NCI-H2107 (cell line): ENCODE data around the gene TMEM141.

Experiments used
- DNase-seq: peaks from one replicate; lab custom pipeline; 2025; lab: John Stamatoyannopoulos, UW

The TMEM141 gene

GRCh38 chr9:136814725-136815421 lies 23.7 kb downstream of the TMEM141 start:
- DNase-seq, result no peak

GRCh38 chr9:136815422-136815782 lies 24.3 kb downstream of the TMEM141 start:
- no peak for DNase-seq

DNA sequence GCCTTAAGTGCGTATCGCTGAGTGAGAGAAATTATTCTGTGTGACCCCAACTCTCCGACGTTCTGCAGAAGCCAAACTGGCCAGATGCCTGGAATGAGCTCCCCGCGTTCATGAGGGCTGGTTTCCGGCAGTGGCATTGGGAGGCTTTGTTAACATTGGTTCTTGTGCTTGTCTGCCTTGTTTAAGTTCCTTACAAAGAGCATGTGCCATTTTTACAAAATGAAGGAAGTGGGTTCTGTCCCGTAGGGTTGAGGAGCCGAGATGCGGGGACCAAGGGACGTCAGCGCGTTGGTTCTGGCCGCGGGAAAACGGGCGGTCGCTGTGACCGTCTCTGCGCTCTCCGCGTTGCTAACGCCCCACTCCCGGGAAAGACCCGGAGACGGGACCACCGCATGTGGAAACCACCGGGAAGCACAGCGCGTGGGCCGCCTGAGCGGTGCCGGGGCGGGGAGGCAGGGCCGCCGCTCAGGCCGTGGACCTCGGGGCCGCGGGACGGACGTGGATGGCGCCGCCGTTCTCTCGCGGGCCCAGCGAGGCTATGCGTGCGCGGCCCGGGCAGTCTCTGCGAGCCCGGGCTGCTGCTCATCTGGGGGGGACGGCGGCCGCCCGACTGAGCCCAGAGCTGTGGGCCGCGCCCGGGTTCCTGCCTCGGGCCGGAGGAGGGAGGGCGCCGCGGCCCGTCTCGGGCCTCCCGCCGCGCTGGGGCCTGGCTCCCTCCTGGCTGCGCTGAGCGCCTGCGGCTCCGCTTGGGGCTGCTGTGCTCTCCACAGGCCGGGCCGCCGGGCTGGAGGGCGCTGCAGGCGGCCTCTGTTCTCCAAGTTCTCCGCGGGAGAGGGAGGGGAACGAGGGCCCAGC lies 30.1 kb downstream of the TMEM141 start:
- DNase-seq, result no peak

GRCh38 chr9:136821826-136822544 lies 30.8 kb downstream of the TMEM141 start:
- no peak for DNase-seq

GRCh38 chr9:136823136-136824046 lies 32.2 kb downstream of the TMEM141 start:
- DNase-seq, result no peak

DNA sequence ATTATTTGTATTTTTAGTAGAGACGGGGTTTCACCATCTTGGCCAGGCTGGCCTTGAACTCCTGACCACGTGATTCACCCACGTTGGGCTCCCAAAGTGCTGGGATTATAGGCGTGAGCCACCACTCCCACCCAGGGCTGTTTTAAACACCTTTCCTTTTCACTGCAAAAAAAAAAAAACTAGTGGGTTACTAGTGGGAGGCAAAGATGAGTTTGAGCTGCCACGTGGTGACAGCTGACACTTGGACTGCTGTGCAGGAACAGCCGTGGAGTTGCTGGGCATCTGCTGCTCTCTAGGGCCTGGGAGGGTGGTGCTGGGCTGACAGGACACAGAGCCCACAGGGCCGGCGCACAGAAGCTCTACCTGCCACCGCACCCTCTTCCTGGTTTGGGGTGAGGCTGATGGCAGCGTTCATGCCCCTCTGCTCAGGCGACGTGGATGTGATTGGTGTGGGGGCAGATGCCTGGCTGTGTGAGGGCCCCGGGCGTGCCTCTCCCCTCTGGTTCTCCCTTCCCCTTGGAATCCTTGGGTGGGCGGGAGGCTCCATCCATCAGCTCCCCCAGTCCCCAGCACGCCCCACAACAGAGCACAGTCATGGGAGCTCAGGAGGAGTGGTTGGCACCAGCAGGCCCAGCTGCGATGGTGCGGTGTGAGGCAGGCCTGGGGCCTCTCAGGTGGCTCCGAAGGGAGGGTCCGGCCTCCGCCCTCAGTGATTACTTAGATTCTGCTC lies 33.5 kb downstream of the TMEM141 start:
- no peak for DNase-seq

DNA sequence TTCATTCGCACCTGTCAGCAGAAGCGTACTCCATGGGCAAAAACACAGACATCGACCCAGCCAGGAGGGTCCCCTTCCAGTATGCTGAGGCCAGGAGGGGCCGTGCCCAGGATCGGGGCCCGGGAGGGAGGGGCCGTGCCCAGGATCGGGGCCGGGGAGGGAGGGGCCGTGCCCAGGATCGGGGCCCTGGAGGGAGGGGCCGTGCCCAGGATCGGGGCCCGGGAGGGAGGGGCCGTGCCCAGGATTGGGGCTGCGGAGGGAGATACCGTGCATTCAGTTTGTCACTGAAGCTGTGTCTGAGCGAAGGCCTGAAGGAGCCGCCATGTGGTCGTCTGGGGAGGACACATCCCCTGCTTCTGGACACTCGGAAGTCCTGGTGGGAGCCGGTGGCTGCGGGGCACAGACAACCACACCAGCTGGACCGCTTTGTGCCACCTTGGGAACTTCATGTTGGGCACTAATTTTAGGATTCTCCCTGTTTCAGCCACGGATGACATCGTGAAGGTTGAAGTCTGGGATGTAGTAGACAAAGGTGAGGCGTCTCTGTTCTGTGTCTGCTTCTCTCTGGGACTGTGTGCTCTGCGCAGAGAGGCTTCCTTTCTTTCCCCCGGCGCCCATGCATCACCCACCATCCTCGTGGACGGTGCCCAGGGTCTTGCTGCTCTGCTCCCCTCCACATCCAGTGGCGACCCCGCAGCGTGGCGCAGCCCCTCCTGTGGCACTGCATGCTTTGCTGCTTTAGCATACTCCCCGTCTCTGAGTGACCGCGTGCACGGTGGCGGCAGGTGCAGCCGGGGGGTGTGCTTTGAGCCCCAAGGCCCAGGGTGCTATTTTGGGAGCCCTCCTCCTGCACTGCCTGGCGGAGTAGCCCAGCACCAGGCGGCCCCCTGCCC lies 34.4 kb downstream of the TMEM141 start:
- DNase-seq, result no peak

GRCh38 chr9:136826188-136826541 lies 35.0 kb downstream of the TMEM141 start:
- DNase-seq, result no peak

DNA sequence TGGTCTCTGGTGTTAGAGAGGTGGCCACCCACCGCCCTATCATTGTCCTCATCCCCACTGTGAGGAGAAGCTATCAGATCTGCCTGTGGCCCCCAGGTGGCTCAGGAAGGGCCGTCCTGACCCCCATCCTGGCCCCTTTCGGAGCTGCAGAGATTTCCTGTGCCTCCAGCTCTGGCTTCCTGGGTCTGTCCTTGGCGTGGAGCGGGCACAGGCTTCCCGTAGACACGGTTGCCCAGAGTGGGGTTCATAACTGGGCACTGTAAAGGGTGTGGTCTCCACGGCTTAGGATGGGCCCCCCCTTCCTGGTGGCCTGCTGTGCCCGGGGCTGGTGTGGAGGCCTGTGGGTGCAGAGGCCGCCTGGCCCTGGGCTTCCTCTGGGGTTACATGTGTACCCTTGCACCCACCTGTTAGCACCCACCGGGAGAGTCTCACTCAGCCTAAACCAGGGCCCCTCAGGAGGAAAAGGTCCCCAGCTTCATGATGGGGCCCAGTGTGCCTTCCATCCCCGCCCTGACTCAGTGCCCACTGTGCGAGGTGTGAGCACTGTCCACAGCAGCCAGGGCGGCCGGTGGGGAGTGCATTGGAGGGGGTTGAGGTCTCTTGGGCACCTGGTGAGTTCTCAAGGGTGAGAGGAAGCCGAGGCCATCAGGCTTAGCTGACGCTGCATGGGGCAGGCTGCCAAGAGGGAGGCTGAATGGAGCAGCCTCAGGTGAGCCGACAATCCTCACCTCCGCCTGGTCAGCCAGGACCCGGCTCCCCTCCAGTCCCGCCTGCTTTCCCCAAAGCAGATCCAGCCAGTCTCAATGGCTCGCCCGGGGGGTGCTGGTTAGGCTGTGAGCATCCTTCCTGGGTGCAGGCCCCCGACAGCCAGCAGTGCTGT lies 35.8 kb downstream of the TMEM141 start:
- DNase-seq, result no peak

DNA sequence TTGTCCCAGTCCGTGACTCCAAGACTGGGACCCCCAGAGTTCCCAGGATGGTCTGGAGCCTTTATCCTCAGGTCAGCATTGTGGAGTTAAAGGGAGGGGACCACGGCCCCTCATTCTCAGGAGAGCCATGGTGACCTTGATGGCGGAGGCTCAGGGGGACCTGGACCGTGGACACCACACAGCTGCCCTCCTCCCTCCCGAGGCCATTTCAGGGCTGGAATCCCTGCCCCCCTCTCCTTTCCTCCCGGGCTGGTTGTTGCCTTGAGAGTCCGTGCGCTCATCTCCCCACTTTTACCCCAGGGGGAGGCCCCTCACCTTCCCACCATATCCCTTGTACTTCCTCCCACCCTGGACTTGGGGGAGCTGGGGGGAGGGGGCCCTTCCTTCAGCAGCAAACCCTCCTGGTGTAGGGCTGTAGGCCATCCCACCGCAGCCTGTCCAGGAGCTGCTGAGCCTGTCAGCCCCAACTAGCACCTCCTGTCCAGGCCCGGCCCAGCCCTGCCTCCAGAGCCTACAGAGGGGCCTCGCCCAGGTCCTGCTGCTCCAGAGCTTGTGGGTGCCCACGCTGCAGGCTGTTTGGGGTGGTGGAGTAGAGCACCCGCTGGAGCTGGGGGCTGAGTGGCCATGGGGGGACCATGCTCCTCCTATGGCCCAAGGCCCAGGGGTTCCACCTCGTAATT lies 36.8 kb downstream of the TMEM141 start:
- DNase-seq, result no peak

DNA sequence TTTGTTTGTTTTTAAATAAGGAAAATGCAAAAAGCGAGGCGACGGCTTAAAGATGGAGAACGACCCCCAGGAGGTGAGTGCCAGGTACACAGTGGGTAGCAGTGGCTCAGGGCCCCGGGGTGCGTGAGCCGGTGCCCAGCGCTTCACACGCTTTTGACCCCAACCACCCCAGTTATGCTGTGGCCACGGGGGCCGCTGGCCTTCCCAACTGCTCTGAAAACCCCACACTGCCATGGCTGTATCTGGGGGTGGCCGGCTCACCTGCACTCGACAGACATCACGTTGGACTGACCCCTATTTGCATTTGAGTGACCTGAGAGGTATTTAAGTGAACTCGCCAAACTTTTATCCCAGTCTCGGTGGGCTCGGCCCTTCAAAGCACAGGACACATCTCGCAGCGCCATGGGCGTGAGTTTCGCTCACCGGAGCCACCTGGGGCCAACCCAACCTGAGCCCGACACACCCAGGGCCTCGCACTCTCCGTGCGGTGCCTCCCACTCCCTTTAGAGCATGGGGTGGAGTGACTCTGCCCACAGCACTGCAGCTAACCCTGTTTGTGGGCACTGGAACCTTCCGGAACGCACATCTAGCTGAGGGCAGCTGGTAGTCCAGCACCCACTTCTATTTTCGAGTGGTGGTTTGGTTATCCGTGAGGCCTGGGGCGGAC lies 37.5 kb downstream of the TMEM141 start:
- DNase-seq, result no peak

DNA sequence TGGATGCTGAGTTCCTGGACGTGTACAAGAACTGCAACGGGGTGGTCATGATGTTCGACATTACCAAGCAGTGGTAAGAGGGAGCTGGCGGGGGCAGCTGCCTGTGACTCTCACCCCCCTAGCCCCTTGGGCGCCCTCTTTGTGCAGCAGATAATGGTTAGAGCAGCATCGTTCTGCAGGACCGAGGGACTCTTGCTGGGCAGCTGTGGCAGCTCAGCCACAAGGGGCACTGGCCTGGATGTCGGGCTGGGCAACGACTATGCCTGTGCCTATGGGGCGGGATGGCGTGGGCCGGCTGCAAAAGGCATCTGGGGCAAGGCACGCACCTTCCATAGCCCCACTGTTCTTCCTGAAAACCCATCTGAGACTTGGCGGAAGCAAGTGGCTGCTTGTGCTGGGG lies 38.3 kb downstream of the TMEM141 start:
- no peak for DNase-seq

DNA sequence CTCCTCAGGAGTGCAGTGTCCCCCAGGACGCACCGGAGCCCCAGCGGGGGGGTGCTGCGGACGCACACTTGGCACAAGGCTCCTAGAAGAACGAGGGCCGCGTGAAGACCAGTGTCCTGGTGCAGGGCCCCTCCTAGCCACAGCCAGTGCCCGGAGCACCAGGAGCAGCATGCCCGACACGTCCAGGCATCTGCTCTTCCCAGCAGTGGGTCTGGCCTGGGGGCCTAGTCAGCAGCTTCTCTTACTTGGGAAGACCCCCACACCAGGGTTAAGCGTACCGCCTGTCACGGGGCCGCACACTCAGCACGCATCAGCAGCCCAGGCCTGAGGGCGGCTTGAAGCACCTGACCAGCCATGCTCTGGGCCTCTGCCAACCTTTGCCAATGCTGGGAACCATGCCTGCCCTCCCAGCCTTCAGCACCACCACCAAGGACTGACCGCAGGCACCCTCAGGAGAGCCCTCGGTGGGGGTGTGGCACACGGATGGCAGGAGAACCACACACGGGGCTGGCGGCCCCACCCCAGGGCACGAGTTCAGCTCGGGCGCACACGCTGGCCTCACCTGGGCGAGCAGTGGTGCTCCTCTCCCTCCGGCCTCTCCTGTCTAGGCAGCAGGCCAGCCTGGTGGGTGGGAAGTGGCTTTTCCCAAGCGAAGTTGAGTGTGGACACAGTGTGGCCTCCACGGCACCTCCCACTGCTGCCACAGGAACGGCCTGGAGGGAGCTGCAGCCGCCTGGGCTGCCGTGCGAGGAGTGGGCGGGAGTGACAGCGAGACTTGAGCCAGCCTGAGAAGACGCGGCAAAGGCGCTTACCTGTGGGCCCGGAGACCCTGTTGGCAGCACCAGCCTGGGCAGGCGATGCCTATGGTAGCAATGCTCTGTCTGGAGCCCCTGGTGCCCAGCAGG lies 39.1 kb downstream of the TMEM141 start:
- no peak for DNase-seq

- no peak for DNase-seq
Measured at GRCh38 chr9:136831002-136831719, 40.0 kb downstream of the TMEM141 start.

- no peak for DNase-seq
Measured at GRCh38 chr9:136831720-136832104, 40.6 kb downstream of the TMEM141 start.

DNA sequence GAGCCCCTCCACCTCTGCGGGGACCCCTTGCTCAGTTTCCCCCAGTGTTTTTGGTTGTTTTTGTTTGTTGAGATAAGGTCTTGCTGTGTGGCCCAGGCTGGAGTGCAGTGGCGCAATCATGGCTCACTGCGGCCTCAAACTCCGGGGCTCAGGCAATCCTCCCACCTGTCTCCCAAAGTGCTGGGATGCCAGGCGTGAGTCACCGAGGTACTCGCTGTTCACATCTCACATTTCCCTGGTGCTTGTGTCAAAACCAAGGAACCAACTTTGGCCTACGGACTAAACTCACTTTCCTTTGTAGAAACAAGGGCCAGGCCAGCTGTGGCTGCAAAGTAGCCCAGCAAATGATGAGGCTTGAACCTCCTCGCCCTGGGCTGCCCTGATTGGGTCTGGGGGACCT lies 41.4 kb downstream of the TMEM141 start:
- DNase-seq, result no peak
